Stimulated activated naive CD8-positive, alpha-beta T cell treated with anti-CD3 and anti-CD28 coated beads, Interleukin-15, Interleukin-2, amounts not matched to agents 100 U/mL and 50 U/mL, for 24 hours (primary cell): ENCODE results near the gene TGDS.

Experiments
- ATAC-seq: fragments of 150-1000 bp; cut with Tn5 transposase; one replicate; pipeline ENCODE4 v1.10.0; 2021
- DNase-seq: peaks from one replicate; pipeline ENCODE4 v3.0.0; 2021

Gene TGDS

DNA sequence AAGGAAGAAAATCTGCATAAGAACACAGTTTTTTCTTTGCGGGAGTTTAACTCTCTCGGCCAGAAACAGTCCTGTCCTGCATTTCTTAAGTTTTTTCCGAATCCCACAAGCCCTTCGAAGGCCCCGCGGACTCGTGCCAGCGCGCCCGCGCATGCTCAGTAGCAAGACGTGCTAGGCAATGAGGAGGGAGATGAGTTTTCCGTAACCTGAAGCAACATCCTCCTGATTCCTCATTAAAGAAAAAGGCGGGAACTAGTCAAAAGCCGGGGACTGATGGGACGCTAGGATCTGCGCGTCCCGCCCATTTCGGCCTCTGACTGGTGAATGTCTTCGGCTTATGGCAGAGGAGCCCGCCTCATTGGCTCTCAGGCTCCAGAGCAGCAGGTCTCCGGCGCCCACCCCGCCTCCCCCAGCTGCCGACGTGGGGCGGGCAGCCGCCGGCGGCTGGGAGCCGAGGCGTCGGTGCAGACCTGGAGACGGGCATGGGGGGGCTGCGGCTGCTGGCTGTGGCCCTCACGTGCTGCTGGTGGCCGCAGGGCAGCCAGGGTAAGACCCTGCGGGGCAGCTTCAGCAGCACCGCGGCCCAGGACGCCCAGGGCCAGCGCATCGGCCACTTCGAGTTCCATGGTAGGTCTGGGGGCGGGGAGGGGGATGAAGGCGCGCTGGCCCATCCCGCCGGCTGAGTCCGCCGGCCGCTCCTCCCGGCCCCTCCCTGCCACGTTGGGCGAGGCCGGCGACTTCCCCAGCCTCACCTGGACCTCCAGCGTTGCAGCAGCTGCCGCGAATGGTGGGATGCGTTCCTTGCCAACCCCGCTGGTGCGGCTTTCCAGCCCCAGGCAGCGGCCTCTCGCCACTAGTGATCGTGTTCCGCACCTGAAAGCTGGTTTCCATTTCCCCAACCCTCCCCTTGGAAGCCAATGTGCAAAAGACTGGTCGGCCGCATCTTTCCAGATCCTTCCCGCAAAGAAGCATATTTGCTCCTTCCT, 5.8 kb upstream of the TGDS start, which contains the start of gene GPR180:
Gene GPR180 (plus strand): TSS at position 412 of the 986 bp plus-strand sequence. CDS start 71 bp downstream, at position 483.
- ATAC-seq, result peak; percentile 100
- DNase-seq, result peak; percentile 88

GRCh38 chr13:94599877-94600276, 3.9 kb upstream of the TGDS start:
- ATAC-seq, result no peak
- no peak for DNase-seq

DNA sequence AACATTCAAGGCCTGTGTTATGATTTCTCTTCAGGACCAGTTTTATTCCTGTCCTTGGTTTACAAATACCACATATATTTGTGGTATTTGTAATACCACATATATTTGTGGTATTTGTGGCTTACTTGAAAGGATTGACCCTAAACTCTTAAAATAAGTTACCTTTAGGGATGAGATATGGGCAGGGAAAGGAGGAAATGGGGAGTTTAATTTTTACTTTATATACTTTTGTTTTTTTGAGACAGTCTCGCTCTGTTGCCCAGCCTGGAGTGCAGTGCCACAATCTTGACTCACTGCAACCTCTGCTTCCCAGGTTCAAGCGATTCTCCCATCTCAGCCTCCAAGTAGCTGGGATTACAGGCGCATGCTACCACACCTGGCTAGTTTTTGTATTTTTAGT, 2.3 kb upstream of the TGDS start:
- DNase-seq (no peak), ATAC-seq (no peak)

- ATAC-seq, result no peak
- peak; percentile 11 for DNase-seq
Measured at GRCh38 chr13:94596575-94596971, 621 bp upstream of the TGDS start.

DNA sequence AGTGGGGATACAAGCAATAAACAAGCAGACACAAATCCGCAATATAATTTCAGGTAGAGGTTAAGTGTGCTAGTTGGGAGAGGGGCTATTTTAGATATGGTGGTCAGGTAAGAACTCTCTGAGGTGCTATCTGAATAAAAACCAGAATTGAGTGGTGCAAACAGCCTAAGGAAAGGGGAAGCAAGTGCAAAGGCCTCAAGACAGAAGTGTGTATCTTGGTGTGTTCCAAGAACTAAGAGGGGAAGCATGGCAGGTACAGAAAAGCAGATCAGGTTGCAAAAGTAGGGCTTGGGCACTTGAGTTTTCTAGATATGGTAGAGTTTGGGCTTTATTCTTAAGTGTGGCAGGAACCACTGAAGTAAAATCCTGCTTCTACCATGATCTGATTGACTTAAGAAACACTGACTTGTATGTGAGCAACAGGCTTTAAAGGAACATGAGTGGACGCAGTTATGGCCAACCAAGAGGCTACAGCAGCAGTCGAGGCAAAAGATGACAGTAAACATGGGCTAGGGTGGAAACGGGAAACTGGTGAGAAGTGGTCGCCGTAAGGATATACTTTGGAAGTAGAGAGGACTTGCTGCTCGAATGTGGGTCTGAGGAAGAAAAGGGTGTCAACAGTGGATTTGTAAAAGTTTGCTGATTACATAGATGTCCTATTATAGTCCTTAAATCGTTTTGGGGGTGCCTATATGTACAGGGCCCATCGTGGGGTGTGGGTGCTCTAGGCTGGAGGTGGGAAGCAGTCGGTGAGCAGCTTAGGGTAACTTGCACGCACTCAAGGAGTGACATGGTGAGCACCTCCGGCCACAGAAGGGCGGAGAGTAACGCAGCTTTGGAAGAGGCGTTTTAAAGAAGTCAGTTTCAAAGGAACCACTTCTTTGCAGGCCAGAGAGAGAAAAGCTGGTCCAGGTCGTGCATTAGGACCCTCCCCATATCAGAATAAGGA, 677 bp downstream of the TGDS start:
- DNase-seq, result peak; percentile 38
- peak; percentile 68 for ATAC-seq

DNA sequence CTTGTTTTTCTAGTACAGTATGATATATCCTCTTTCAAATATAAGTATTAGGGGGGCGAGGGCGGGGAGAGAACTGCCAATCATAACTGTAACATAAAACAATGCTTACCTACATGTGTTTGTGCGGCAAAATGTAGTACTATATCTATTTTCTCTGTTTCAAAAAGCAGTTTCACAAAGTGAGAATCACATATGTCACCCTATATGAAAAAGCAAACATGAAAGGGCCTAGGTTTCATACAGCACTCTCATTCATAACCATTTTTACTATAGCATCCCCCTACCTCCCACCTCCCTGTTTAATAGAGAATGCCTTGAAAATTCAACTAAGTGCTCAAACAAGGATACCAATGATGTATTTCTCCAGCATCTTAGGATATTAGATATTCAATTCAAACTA, 5.2 kb downstream of the TGDS start:
- DNase-seq (no peak), ATAC-seq (no peak)

DNA sequence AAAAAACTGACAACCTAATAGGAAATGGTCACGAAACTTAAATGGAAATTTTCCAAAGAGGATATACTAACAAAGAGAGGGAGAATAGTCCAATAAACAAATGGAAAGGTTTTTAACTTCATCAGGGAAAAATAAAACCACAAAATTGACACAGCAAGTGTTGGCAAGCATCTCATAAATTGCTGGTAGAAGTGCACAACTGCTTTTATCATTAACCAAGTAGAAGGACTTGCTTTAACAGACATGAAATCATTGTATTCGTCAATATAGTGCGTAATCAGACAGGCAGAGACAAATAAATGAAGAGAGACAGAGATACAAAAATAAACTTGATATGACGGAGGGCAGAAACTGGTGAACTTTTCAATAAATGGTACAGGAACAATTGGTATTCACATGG, 7.4 kb downstream of the TGDS start:
- DNase-seq (no peak), ATAC-seq (no peak)

DNA sequence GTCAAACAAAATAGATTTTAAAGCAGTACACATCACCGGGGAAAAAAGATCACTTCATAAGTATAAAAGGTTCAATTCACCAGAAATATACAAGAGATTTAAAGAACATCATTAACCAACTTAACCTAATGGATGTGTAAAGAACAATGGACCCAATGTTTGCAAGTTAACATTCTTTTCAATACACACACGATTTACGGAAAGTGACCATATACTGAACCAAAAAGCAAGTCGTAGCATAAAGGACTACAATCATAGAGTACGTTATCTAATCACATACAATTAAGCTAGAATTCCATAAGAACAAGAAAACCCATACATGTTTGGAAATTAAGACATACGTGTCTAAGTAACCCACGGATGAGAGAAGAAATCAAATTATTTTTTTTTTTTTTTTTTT, 9.6 kb downstream of the TGDS start:
- ATAC-seq, result no peak
- DNase-seq, result no peak

DNA sequence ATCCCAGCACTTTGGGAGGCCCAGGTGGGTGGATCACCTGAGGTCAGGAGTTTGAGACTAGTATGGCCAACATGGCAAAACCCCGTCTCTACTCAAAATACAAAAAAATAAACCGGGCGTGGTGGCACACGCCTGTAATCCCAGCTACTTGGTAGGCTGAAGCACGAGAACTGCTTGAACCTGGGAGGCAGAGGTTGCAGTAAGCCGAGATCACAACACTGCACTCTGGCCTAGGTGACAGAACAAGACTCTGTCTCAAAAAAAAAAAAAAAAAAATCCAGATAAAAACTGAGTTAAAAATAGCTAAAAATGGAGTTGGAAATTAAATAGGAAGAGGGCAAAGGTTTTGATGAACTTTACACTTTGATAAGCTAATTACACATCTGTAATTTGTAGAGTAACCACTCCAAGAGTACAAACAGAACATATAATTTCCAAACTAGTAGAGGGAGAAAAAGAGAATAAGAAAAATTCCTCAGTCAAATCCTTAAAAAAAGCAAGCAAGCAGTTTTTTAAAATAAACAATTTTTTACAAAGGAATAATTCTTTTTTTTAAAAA, 10.3 kb downstream of the TGDS start:
- no peak for ATAC-seq
- DNase-seq, result no peak

DNA sequence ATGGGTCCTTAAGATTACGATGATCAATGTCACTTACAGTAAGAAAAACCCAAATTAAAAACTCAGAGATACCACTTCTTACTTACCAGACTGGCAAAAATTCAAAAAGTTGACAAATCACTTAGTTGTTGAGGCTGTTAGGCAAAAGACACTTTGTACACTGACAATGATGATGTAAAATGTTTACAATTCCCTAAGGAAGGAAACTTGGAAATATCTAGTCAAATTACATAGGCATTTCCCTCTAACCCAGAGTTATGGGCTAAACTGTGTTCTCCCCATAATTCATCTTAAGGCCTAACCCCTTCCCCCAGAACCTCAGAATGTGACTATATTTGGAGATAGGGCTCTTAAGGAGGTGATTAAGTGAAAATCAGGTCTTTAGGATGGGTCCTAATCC, 12.0 kb downstream of the TGDS start:
- DNase-seq (no peak), ATAC-seq (no peak)

GRCh38 chr13:94579063-94579462, 16.9 kb downstream of the TGDS start:
- no peak for DNase-seq
- ATAC-seq, result no peak

DNA sequence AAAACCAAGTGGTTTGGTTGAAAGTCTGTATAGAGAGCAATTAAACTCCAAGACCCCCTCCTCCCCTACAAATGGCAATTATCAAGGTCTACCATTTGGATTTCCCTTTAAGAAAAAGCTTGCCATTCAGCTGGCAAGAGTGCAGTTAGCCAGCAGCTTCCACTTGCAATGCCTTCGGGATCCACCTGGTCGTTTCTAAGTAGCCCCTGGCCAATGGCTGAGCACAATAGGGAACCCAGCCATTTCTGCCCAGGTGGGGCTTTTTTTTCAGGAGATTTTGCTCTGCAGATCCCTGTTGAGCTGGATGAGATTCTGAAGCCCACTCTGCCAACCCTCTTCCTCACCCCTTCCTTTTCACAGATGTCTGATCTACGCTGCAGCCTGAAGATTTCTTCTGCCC, 26.3 kb downstream of the TGDS start:
- DNase-seq (no peak), ATAC-seq (no peak)

DNA sequence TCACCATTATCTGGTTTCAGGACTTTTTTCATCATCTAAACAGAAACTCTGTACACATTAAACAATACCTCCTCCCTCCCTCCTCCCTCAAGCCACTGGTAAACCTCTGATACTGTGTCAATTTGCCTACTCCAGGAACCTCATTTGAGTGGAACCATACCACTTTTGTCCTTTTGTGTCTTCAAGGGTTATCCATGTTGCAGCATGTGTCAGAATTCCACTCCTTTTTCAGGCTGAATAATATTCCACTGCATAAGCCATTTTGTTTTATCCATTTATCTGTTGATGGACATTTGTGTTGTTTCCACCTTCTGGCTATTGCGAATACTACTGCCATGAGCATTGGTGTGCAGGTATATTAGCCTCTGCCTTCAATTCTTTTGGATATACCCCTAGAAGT, 27.5 kb downstream of the TGDS start:
- DNase-seq, result no peak
- ATAC-seq, result no peak

DNA sequence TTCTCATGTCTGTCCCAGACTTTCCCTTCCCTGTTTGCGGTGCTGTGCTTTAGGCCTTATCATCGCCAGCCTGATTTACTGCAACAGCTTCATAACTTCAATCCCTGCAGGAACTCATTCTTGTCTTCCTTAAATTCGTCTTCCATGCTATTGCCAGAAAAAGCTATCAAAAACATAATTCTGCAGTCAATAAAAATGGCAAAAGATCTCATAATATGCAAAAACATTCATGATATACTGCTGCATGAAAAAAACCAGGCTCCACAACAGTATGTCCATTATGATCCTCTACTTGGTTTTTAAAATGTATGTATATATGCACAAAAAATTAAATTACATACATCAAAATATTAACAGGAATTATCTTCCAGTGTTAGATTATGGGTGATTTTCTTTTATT, 28.4 kb downstream of the TGDS start:
- DNase-seq (no peak), ATAC-seq (no peak)

- DNase-seq (no peak), ATAC-seq (no peak)
Measured at GRCh38 chr13:94561126-94561525, 34.8 kb downstream of the TGDS start.

- DNase-seq (no peak), ATAC-seq (no peak)
Measured at GRCh38 chr13:94560116-94560515, 35.8 kb downstream of the TGDS start.

- no peak for ATAC-seq
- DNase-seq, result no peak
Measured at GRCh38 chr13:94559222-94559795, 36.6 kb downstream of the TGDS start.

GRCh38 chr13:94558716-94559115, 37.2 kb downstream of the TGDS start:
- ATAC-seq, result peak; percentile 46
- DNase-seq, result no peak

DNA sequence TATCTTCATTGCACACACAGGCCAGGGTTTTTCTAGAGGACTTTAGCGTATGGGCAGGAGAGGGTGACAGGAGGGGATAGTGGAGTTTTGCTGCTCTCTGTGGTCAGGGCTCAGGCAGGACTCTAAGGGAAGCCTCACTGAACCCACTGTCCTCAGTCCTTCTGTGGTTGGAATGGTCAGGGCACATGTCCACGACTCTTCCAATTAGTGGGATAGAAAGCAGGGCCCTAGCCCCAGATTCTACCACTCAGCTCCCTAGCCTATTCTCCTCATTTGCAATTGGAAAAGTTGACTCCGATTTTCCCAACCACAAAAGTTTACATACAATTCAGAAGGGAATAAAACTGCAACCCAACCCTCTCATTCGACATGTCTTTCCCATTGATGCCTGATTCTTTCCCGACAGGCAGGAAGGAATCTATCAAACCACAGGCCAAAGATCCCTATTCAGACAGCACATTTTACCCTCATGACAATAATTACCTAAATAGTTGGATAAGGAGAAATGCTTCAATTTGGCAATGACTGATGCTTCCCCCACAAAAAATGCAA, 38.2 kb downstream of the TGDS start:
- DNase-seq, result no peak
- ATAC-seq, result no peak

GRCh38 chr13:94556621-94557020, 39.3 kb downstream of the TGDS start:
- DNase-seq (no peak), ATAC-seq (no peak)

DNA sequence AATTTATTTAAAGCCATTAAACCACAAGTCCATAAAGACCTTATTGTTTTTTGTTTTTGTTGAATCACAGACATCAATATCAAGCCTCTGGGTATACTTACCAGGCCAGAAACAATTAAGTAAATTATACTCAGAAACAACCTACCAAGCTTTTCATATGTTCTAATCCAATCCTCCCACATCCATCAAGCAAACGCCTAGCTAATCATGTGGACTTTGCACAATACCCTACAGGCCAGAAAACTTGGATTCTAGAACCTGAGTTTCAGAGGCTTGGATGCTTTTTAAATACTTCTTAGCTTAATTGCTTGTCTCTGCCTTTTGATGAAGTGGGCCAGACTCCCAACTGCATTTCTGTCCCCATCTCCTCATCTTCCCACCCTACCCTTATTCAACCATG, 39.9 kb downstream of the TGDS start:
- no peak for ATAC-seq
- no peak for DNase-seq

DNA sequence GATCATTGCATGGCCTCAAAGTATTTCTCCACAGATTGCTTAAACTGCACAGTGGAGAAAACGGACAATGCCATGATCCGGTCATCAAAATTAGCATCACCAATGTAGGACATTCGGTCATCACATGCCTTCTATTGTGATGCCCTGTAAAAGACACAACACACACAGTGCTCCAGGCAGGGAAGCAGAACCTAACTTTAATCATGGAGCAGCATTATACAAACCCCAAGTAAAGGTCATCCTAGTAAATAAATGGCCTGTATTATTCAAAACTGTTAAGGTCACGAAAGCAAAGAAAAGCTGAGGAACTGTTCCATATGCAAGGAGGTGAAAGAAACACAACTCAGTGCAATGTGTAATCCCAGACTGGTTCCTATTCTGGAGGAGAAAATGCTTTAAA, 42.2 kb downstream of the TGDS start:
- ATAC-seq (no peak), DNase-seq (no peak)
